ENCODE data around the gene ZXDC.

- no peak for TF ChIP-seq CTCF (IDR thresholded peaks at IDR 0.05)
- TF ChIP-seq ZFX (IDR thresholded peaks at IDR 0.05; ENCODE audit: borderline replicate concordance): no peak
Measured at GRCh38 chr3:126512026-126512425, 36.3 kb upstream of the ZXDC start.

Measured in 22Rv1 (cell line).